Right lobe of liver (tissue), 4 donors: ENCODE measurements around the gene ABHD12.

Experiments used
- POLR2A ChIP-seq: fragments of 450-650 bp; IDR thresholded peaks from one replicate; pipeline ENCODE4 v1.6.1; 2017; ENCODE audit warnings: antibody characterized with exemption, mild to moderate bottlenecking
- TF ChIP-seq, protein P1 (sequence below), 4 donors: fragments of 200-600 bp in 3 of 4; fragments of 450-650 bp in 1 of 4; IDR thresholded peaks; one replicate each; pipeline versions ENCODE4 v1.5.1 to v1.8.0; 2016 to 2022; ENCODE audit warnings: antibody characterized with exemption in 4 of 4, mild to moderate bottlenecking in 2 of 4
- donor health status: DM: no; HTN: no; CAD: no.
- donor health status: DM: no; HTN: no; CAD: no.
- donor health status: DM: no; HTN: yes; CAD: no.

DNA sequence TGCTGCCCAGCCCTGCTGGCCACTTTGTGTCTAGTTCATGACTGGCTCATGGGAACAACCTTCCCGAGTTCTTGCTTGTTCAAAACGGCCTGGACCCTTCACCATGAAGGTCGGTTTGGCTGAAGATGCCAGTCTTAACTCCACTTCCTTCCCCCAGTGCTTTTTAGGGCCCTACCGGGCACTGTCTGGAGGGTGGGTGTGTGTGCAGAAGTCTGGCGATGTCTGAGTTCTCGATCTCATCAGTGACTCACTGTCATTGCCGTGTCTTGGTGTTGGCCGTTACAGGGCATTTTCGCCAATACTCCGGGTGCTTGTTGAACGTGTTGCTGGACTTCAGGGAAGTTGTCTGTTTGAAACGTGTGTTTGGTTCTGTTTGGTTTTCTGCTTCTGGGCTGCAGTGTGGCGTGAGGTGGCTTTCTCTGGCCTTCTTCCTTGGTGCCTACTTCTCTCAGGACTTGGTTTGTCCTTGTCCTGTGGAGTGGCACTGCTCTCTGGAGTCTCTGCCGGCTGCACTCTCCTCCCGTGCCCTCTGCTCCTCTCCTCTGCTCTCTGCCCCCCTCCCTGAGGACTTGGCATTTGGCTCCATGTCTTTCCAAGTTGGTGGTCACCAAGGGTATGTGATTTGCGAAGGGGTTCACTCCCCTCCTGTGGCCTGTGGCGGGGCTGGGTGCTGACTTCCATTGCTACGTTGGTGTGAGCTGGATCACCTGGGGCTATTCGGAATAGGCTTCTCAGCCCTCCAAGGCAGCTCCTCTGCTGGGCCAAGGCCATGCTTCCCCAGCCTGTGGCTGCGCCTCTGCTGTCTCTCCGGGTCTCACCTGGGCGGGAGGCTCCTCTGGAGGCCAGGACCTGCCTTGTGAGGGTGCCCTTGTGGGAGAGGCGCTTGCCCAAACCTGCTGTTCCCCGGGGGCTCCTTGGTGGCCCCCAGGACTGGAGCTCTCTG, 104.5 kb downstream of the ABHD12 start:
- TF ChIP-seq, protein P1, sequence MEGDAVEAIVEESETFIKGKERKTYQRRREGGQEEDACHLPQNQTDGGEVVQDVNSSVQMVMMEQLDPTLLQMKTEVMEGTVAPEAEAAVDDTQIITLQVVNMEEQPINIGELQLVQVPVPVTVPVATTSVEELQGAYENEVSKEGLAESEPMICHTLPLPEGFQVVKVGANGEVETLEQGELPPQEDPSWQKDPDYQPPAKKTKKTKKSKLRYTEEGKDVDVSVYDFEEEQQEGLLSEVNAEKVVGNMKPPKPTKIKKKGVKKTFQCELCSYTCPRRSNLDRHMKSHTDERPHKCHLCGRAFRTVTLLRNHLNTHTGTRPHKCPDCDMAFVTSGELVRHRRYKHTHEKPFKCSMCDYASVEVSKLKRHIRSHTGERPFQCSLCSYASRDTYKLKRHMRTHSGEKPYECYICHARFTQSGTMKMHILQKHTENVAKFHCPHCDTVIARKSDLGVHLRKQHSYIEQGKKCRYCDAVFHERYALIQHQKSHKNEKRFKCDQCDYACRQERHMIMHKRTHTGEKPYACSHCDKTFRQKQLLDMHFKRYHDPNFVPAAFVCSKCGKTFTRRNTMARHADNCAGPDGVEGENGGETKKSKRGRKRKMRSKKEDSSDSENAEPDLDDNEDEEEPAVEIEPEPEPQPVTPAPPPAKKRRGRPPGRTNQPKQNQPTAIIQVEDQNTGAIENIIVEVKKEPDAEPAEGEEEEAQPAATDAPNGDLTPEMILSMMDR (IDR thresholded peaks at IDR 0.05): no peak
- TF ChIP-seq POLR2A: no peak
